WTC11 (cell line): ENCODE data around the gene MTREX. TPM values are rescaled to one million over a fixed set of nuclear protein-coding genes. Genes with fewer than 3 reads are reported as not detected.
A peak's percentile ranks its signal among the peaks of the same experiment; 100 is the strongest.

Experiments used
- ATAC-seq: fragments of 200-7000 bp; cut with Tn5 transposase; 2 replicates; pipeline ENCODE4 v1.10.0; 2021; ENCODE audit warnings: mild to moderate bottlenecking, moderate library complexity
- CTCF ChIA-PET: fragments of 300-600 bp; sonication (Branson Sonifier 250); formaldehyde crosslinking; loops from one replicate; lab custom pipeline; 2021; ENCODE audit warnings: antibody characterized with exemption; lab: Charles Lee
- POLR2A ChIA-PET: fragments of 350-600 bp; sonication (Branson Sonifier 250); formaldehyde crosslinking; loops from one replicate; lab custom pipeline; 2021; ENCODE audit warnings: antibody characterized with exemption; lab: Charles Lee
- DNase-seq: peaks from one replicate; pipeline ENCODE4 v3.0.0; 2021; ENCODE audit warnings: low spot score
- H3K27ac Mint-ChIP-seq: 2 replicates; pipeline ENCODE4 v1.8.0; 2021; ENCODE audit warnings: mixed read lengths
- H3K27me3 Mint-ChIP-seq: 2 replicates; pipeline ENCODE4 v1.8.0; 2021; ENCODE audit warnings: low read depth, mild to moderate bottlenecking, moderate library complexity, mixed read lengths
- H3K36me3 Mint-ChIP-seq: 2 replicates; pipeline ENCODE4 v1.8.0; 2021; ENCODE audit warnings: mixed read lengths
- H3K4me1 Mint-ChIP-seq: 2 replicates; pipeline ENCODE4 v1.8.0; 2022; ENCODE audit warnings: mixed read lengths
- H3K4me3 Mint-ChIP-seq: 2 replicates; pipeline ENCODE4 v1.8.0; 2021; ENCODE audit warnings: mild to moderate bottlenecking, moderate library complexity, mixed read lengths
- H3K9me3 Mint-ChIP-seq: 2 replicates; pipeline ENCODE4 v1.8.0; 2021; ENCODE audit warnings: mixed read lengths
- ATF3 ChIP-seq: sonication (generic); formaldehyde crosslinking; conservative IDR thresholded peaks from 2 replicates; pipeline ENCODE4 v1.8.1; 2022; ENCODE audit warnings: mild to moderate bottlenecking, missing genetic modification reagents
- CDX4 ChIP-seq: fragments of 250-450 bp; sonication (Bioruptor Pico); IDR thresholded peaks from 2 replicates; pipeline ENCODE4 v1.9.0; 2021; ENCODE audit warnings: moderate library complexity, mild to moderate bottlenecking, inconsistent platforms, borderline replicate concordance
- E2F1 ChIP-seq: sonication (generic); formaldehyde crosslinking; IDR thresholded peaks from 2 replicates; pipeline ENCODE4 v1.8.0; 2022; ENCODE audit warnings: mild to moderate bottlenecking, missing genetic modification reagents
- ELF4 ChIP-seq: sonication (generic); formaldehyde crosslinking; IDR thresholded peaks from 2 replicates; pipeline ENCODE4 v1.8.1; 2022; ENCODE audit warnings: low read depth, mild to moderate bottlenecking, moderate library complexity, missing genetic modification reagents
- EMX1 ChIP-seq: fragments of 250-450 bp; sonication (Bioruptor Pico); IDR thresholded peaks from 2 replicates; pipeline ENCODE4 v1.8.0; 2021; ENCODE audit warnings: mild to moderate bottlenecking
- ESRRA ChIP-seq: sonication (generic); formaldehyde crosslinking; IDR thresholded peaks from 2 replicates; pipeline ENCODE4 v1.8.1; 2022; ENCODE audit warnings: mild to moderate bottlenecking, missing genetic modification reagents, borderline replicate concordance
- ETV6 ChIP-seq: sonication (generic); formaldehyde crosslinking; IDR thresholded peaks from 2 replicates; pipeline ENCODE4 v1.8.1; 2022; ENCODE audit warnings: mild to moderate bottlenecking, missing genetic modification reagents
- FOXJ3 ChIP-seq: sonication (generic); formaldehyde crosslinking; IDR thresholded peaks from 2 replicates; pipeline ENCODE4 v1.9.0; 2021; ENCODE audit warnings: missing genetic modification reagents, mild to moderate bottlenecking, borderline replicate concordance
- GTF2I ChIP-seq: fragments of 250-450 bp; sonication (Bioruptor Pico); conservative IDR thresholded peaks from 2 replicates; pipeline ENCODE4 v1.4.0; 2021; ENCODE audit warnings: mild to moderate bottlenecking
- HMGA2 ChIP-seq: fragments of 250-450 bp; sonication (Bioruptor Pico); IDR thresholded peaks from 2 replicates; pipeline ENCODE4 v1.4.0; 2021; ENCODE audit warnings: mild to moderate bottlenecking, moderate library complexity
- JAZF1 ChIP-seq: fragments of 250-450 bp; sonication (Bioruptor Pico); IDR thresholded peaks from 2 replicates; pipeline ENCODE4 v1.9.0; 2021; ENCODE audit warnings: moderate library complexity, mild to moderate bottlenecking, inconsistent platforms
- KAT7 ChIP-seq: sonication (generic); formaldehyde crosslinking; IDR thresholded peaks from 2 replicates; pipeline ENCODE4 v1.8.1; 2023; ENCODE audit warnings: missing genetic modification reagents, mild to moderate bottlenecking, borderline replicate concordance
- MLX ChIP-seq: sonication (generic); formaldehyde crosslinking; IDR thresholded peaks from 2 replicates; pipeline ENCODE4 v1.8.1; 2023; ENCODE audit warnings: mild to moderate bottlenecking, missing genetic modification reagents, moderate library complexity
- NFATC4 ChIP-seq: fragments of 250-450 bp; sonication (Bioruptor Pico); IDR thresholded peaks from 2 replicates; pipeline ENCODE4 v1.9.0; 2021; ENCODE audit warnings: mild to moderate bottlenecking
- NFYB ChIP-seq: sonication (generic); formaldehyde crosslinking; conservative IDR thresholded peaks from 2 replicates; pipeline ENCODE4 v1.8.0; 2022; ENCODE audit warnings: low read depth, missing genetic modification reagents
- NR2C2 ChIP-seq: sonication (generic); formaldehyde crosslinking; IDR thresholded peaks from 2 replicates; pipeline ENCODE4 v1.8.0; 2022; ENCODE audit warnings: mild to moderate bottlenecking, missing genetic modification reagents
- SP1 ChIP-seq: sonication (generic); formaldehyde crosslinking; conservative IDR thresholded peaks from 2 replicates; pipeline ENCODE4 v1.8.1; 2022; ENCODE audit warnings: missing genetic modification reagents
- TCF7 ChIP-seq: sonication (generic); formaldehyde crosslinking; IDR thresholded peaks from 2 replicates; pipeline ENCODE4 v1.8.0; 2022; ENCODE audit warnings: mild to moderate bottlenecking, low read depth, missing genetic modification reagents, moderate library complexity
- ZNF512 ChIP-seq: sonication (generic); formaldehyde crosslinking; IDR thresholded peaks from 2 replicates; pipeline ENCODE4 v1.8.1; 2022; ENCODE audit warnings: missing genetic modification reagents, borderline replicate concordance
- total RNA-seq: library from RNA; stranded (reverse); gene quantifications from 3 replicates; pipeline ENCODE4 v1.2.3, GENCODE V29; 2021
- TF ChIP-seq, protein P1 (sequence below): sonication (generic); formaldehyde crosslinking; IDR thresholded peaks from 2 replicates; pipeline ENCODE4 v1.8.1; 2023; ENCODE audit warnings: mild to moderate bottlenecking, missing genetic modification reagents
- TF ChIP-seq, protein P2 (sequence below): sonication (generic); formaldehyde crosslinking; IDR thresholded peaks from 2 replicates; pipeline ENCODE4 v1.8.1; 2022; ENCODE audit warnings: mild to moderate bottlenecking, missing genetic modification reagents, moderate library complexity, borderline replicate concordance

Gene MTREX
- total RNA-seq, 1 experiment from 2014 or later: 110 TPM

GRCh38 chr5:55438998-55439397 lies 131.2 kb downstream of the MTREX start:
- CTCF ChIA-PET: interaction anchor here (0.7 to 5.1 kb wide), 2 partner anchors 96 to 253 kb away, joined by 3 to 21 read pairs; partner anchors contain the start of gene PLPP1
- ATAC-seq (peak; percentile 10), DNase-seq (no peak)
- Mint-ChIP-seq H3K4me3 (no peak overlapping the region), H3K36me3 (peaks cover 51% of the 10 kb centered on the region), H3K27me3 (no peaks in the 10 kb centered on the region), H3K9me3 (peaks cover 25% of the 10 kb centered on the region), H3K27ac (peak overlapping the region; percentile 64), H3K4me1 (peaks cover 46% of the 10 kb centered on the region)
- POLR2A ChIA-PET: no interaction called here
- TF ChIP-seq GTF2I (CRISPR knock-in tag) (no peak), NR2C2 (CRISPR knock-in tag) (no peak), ZNF512 (CRISPR knock-in tag) (no peak), TCF7 (CRISPR knock-in tag) (no peak), ATF3 (no peak), NFYB (CRISPR knock-in tag) (no peak), NFATC4 (CRISPR knock-in tag) (no peak)

- ChIA-PET POLR2A (no interaction called here), CTCF (interaction anchor here (5.1 kb wide), 1 partner anchor 252 kb away, joined by 21 read pairs; no protein-coding TSS in a partner anchor)
- DNase-seq (no peak), ATAC-seq (peak; percentile 23; the same call in 1 of the 2 replicates)
- H3K9me3 Mint-ChIP-seq: peaks cover 13% of the 10 kb centered on the region
- H3K4me1 Mint-ChIP-seq: peaks cover 46% of the 10 kb centered on the region
- no peak overlapping the region for H3K4me3 Mint-ChIP-seq
- peak overlapping the region; percentile 83 for H3K27ac Mint-ChIP-seq
- peaks cover 38% of the 10 kb centered on the region for H3K36me3 Mint-ChIP-seq
- TF ChIP-seq ZNF512 (CRISPR knock-in tag) (no peak), FOXJ3 (no peak), HMGA2 (CRISPR knock-in tag) (no peak), JAZF1 (CRISPR knock-in tag) (no peak), CDX4 (CRISPR knock-in tag) (no peak), E2F1 (CRISPR knock-in tag) (no peak), EMX1 (no peak), ETV6 (CRISPR knock-in tag) (no peak), MLX (CRISPR knock-in tag) (no peak), SP1 (CRISPR knock-in tag) (no peak), ESRRA (CRISPR knock-in tag) (no peak), ELF4 (CRISPR knock-in tag) (no peak), KAT7 (CRISPR knock-in tag) (no peak)
- TF ChIP-seq, protein P1, sequence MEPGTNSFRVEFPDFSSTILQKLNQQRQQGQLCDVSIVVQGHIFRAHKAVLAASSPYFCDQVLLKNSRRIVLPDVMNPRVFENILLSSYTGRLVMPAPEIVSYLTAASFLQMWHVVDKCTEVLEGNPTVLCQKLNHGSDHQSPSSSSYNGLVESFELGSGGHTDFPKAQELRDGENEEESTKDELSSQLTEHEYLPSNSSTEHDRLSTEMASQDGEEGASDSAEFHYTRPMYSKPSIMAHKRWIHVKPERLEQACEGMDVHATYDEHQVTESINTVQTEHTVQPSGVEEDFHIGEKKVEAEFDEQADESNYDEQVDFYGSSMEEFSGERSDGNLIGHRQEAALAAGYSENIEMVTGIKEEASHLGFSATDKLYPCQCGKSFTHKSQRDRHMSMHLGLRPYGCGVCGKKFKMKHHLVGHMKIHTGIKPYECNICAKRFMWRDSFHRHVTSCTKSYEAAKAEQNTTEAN (CRISPR knock-in tag): no peak
- TF ChIP-seq, protein P2, sequence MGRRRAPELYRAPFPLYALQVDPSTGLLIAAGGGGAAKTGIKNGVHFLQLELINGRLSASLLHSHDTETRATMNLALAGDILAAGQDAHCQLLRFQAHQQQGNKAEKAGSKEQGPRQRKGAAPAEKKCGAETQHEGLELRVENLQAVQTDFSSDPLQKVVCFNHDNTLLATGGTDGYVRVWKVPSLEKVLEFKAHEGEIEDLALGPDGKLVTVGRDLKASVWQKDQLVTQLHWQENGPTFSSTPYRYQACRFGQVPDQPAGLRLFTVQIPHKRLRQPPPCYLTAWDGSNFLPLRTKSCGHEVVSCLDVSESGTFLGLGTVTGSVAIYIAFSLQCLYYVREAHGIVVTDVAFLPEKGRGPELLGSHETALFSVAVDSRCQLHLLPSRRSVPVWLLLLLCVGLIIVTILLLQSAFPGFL: no peak
- H3K27me3 Mint-ChIP-seq: no peaks in the 10 kb centered on the region
These were observed 132.4 kb downstream of the MTREX start for GRCh38 chr5:55440188-55440646.
